Stimulated activated CD8-positive, alpha-beta memory T cell treated with anti-CD3 and anti-CD28 coated beads, Interleukin-4, amount 100 ng/mL, for 1 hour (primary cell): ENCODE data around the gene ACSL1.
"Not testable (repeated sequence)": the region's sequence is repeated elsewhere in the genome, so short reads cannot be mapped to it uniquely, and the experiment has no call there.

Experiments
- DNase-seq, 2 donors: peaks; one replicate each; pipeline ENCODE4 v3.0.0-alpha.2; 2020; ENCODE audit warnings: low read depth in 2 of 2, low spot score in 1 of 2

The ACSL1 gene

GRCh38 chr4:184843984-184844554, 18.3 kb upstream of the ACSL1 start:
- no peak for DNase-seq

GRCh38 chr4:184839075-184839399, 13.3 kb upstream of the ACSL1 start:
- DNase-seq: not testable (repeated sequence)

GRCh38 chr4:184838249-184839074, 12.7 kb upstream of the ACSL1 start:
- no peak for DNase-seq

GRCh38 chr4:184836613-184837012, 10.8 kb upstream of the ACSL1 start:
- no peak for DNase-seq

- no peak for DNase-seq
Measured at GRCh38 chr4:184833046-184833838, 7.5 kb upstream of the ACSL1 start.

- no peak for DNase-seq
Measured at GRCh38 chr4:184831153-184831552, 5.4 kb upstream of the ACSL1 start.

GRCh38 chr4:184826691-184827270, 1.0 kb upstream of the ACSL1 start:
- no peak for DNase-seq

GRCh38 chr4:184825141-184825895, 450 bp downstream of the ACSL1 start:
- peak in 1 of 2 donors; percentile 9 for DNase-seq

- DNase-seq: no peak
Measured at GRCh38 chr4:184824776-184825084, 1.0 kb downstream of the ACSL1 start.

GRCh38 chr4:184824081-184824775, 1.5 kb downstream of the ACSL1 start:
- no peak for DNase-seq

- DNase-seq: no peak
Measured at GRCh38 chr4:184823014-184823413, 2.8 kb downstream of the ACSL1 start.

- DNase-seq: no peak
Measured at GRCh38 chr4:184822356-184822755, 3.4 kb downstream of the ACSL1 start.

GRCh38 chr4:184821242-184821641, 4.5 kb downstream of the ACSL1 start:
- no peak for DNase-seq

- DNase-seq: no peak
Measured at GRCh38 chr4:184819786-184820185, 6.0 kb downstream of the ACSL1 start.

- DNase-seq: no peak
Measured at GRCh38 chr4:184818216-184818564, 7.6 kb downstream of the ACSL1 start.

GRCh38 chr4:184817494-184818215, 8.1 kb downstream of the ACSL1 start:
- no peak for DNase-seq

GRCh38 chr4:184816962-184817361, 8.8 kb downstream of the ACSL1 start:
- DNase-seq: no peak

- DNase-seq: no peak
Measured at GRCh38 chr4:184815046-184815877, 10.5 kb downstream of the ACSL1 start.

- DNase-seq: no peak
Measured at GRCh38 chr4:184814686-184815045, 11.1 kb downstream of the ACSL1 start.
